B cell (primary cell): ENCODE data around the gene UNCX. TPM values are rescaled to one million over a fixed set of nuclear protein-coding genes. Genes with fewer than 3 reads are reported as not detected.

Source experiments
- ATAC-seq: fragments of 200-7000 bp; cut with Tn5 transposase; one replicate; pipeline ENCODE4 v1.10.0; 2021; ENCODE audit warnings: low read depth, mild to moderate bottlenecking, moderate number of reproducible peaks, moderate library complexity
- CTCF ChIA-PET: fragments of 350-600 bp; sonication (Branson Sonifier 250); formaldehyde crosslinking; loops from one replicate; lab custom pipeline; 2021; ENCODE audit warnings: antibody characterized with exemption, inconsistent platforms; lab: Charles Lee
- POLR2A ChIA-PET: fragments of 350-600 bp; sonication (Branson Sonifier 250); formaldehyde crosslinking; loops from one replicate; lab custom pipeline; 2021; ENCODE audit warnings: antibody characterized with exemption; lab: Charles Lee
- DNase-seq: peaks from one replicate; pipeline ENCODE4 v3.0.0; 2013
- H2AFZ ChIP-seq: 2 replicates; pipeline ENCODE4 v1.6.1; 2012; ENCODE audit warnings: mild to moderate bottlenecking, low read depth, low read length; ENCODE audit not compliant: insufficient read depth, poor library complexity, severe bottlenecking
- H3K27ac ChIP-seq, 2 donors: 1 replicate in 1 of 2; 2 replicates in 1 of 2; pipeline ENCODE4 v1.5.1; 2012 to 2013; ENCODE audit warnings: low read length in 2 of 2, mild to moderate bottlenecking in 2 of 2, moderate library complexity in 1 of 2
- H3K27me3 ChIP-seq, 4 experiments: fragments of 200-600 bp in 1 of 4; sonication (generic) in 1 of 4; replicated peaks in 1 of 4; 1 replicate in 2 of 4; 2 replicates in 2 of 4; pipeline versions ENCODE4 v1.6.1 to v1.7.0; 2013 to 2016; ENCODE audit warnings: low read length in 3 of 4, mild to moderate bottlenecking in 2 of 4, mixed read lengths in 1 of 4, moderate library complexity in 1 of 4; ENCODE audit not compliant: insufficient read depth in 4 of 4, control insufficient read depth in 3 of 4; ENCODE audit errors: control extremely low read depth in 1 of 4
- H3K36me3 ChIP-seq, 2 experiments: replicated peaks in 1 of 2; 1 replicate in 1 of 2; 2 replicates in 1 of 2; pipeline versions ENCODE4 v1.6.1 to v1.7.1; 2013; ENCODE audit warnings: low read length in 1 of 2; ENCODE audit not compliant: insufficient read depth in 2 of 2, control insufficient read depth in 1 of 2; ENCODE audit errors: control extremely low read depth in 1 of 2, extremely low read depth in 1 of 2
- H3K4me1 ChIP-seq, 2 donors: fragments of 200-600 bp in 1 of 2; sonication (generic) in 1 of 2; 1 replicate in 1 of 2; 2 replicates in 1 of 2; pipeline versions ENCODE4 v1.5.1 to v1.6.1; 2013 to 2017; ENCODE audit warnings: low read length in 2 of 2; ENCODE audit not compliant: control insufficient read depth in 2 of 2, insufficient read depth in 2 of 2
- H3K4me2 ChIP-seq: replicated peaks from 2 replicates; pipeline ENCODE3; 2012; ENCODE audit warnings: mild to moderate bottlenecking, low read depth, low read length; ENCODE audit not compliant: poor library complexity, severe bottlenecking
- H3K4me3 ChIP-seq, 5 experiments: fragments of 200-600 bp in 1 of 5; sonication (generic) in 1 of 5; 1 replicate in 3 of 5; 2 replicates in 2 of 5; pipeline versions ENCODE4 v1.5.1 to v1.7.0; 2011 to 2016; ENCODE audit warnings: low read length in 4 of 5, mild to moderate bottlenecking in 4 of 5, low read depth in 2 of 5, control low read depth in 1 of 5, moderate library complexity in 1 of 5; ENCODE audit not compliant: insufficient read depth in 1 of 5; ENCODE audit errors: control extremely low read depth in 1 of 5, extremely low read depth in 1 of 5
- H3K79me2 ChIP-seq: fragments of 200-600 bp; sonication (generic); one replicate; pipeline ENCODE4 v1.6.0; 2016; ENCODE audit warnings: low read length; ENCODE audit not compliant: control insufficient read depth, insufficient read depth
- H3K9ac ChIP-seq: fragments of 200-600 bp; sonication (generic); 2 replicates; pipeline ENCODE4 v1.6.1; 2017; ENCODE audit warnings: mild to moderate bottlenecking, low read length, moderate library complexity
- H3K9me3 ChIP-seq, 3 donors: one replicate each; pipeline versions ENCODE4 v1.6.1 to v1.7.1; 2013; ENCODE audit warnings: low read length in 2 of 3; ENCODE audit not compliant: control insufficient read depth in 2 of 3, insufficient read depth in 1 of 3; ENCODE audit errors: control extremely low read depth in 1 of 3
- H4K20me1 ChIP-seq: 2 replicates; pipeline ENCODE4 v1.6.0; 2012; ENCODE audit warnings: mild to moderate bottlenecking, low read length; ENCODE audit not compliant: insufficient read depth, control insufficient read depth, poor library complexity, severe bottlenecking
- H3K27ac Mint-ChIP-seq: one replicate; pipeline ENCODE4 v1.8.0; 2021; ENCODE audit warnings: mixed read lengths
- H3K27me3 Mint-ChIP-seq: one replicate; pipeline ENCODE4 v1.8.0; 2021; ENCODE audit warnings: mixed read lengths
- H3K4me1 Mint-ChIP-seq: one replicate; pipeline ENCODE4 v1.8.0; 2021; ENCODE audit warnings: mixed read lengths
- H3K4me3 Mint-ChIP-seq: one replicate; pipeline ENCODE4 v1.8.0; 2021; ENCODE audit warnings: mixed read lengths
- H3K9me3 Mint-ChIP-seq: one replicate; pipeline ENCODE4 v1.8.0; 2022; ENCODE audit warnings: mixed read lengths; ENCODE audit not compliant: insufficient read depth
- EZH2 ChIP-seq: IDR thresholded peaks from 2 replicates; pipeline ENCODE4 v1.6.1; 2012; ENCODE audit warnings: borderline replicate concordance, low read depth, mild to moderate bottlenecking, moderate library complexity, low read length; ENCODE audit not compliant: insufficient read depth, poor library complexity, severe bottlenecking
- WGBS: methylation state at CpG from one replicate; pipeline ENCODE4 v1.1.5; 2013; ENCODE audit warnings: missing lambda C conversion rate; ENCODE audit not compliant: insufficient coverage; 5-methylcytosine and 5-hydroxymethylcytosine counted together
- intact Hi-C: fragments of 100-400 bp; cut with micrococcal nuclease; formaldehyde crosslinking; loops from one replicate; pipeline ENCODE4 v1.10.0; 2022
- polyA plus RNA-seq: library from polyadenylated mRNA; depleted of rRNA; stranded (reverse); fragments of >200 nt; gene quantifications from 2 replicates; pipeline ENCODE4 v1.2.3, GENCODE V29; 2012
- total RNA-seq, 2 donors: library from RNA; stranded (reverse); fragments of 120-200 nt in 1 of 2; gene quantifications; 1 replicate in 1 of 2; 2 replicates in 1 of 2; pipeline versions ENCODE4 v1.2.3 to v1.2.4, GENCODE V29; 2013 to 2022
- TF ChIP-seq, protein P1 (sequence below): fragments of 200-600 bp; IDR thresholded peaks from one replicate; pipeline ENCODE4 v1.8.0; 2022; ENCODE audit warnings: antibody characterized with exemption, mild to moderate bottlenecking

UNCX gene
- total and polyA plus RNA-seq, 2 donors (not counting 1 experiment from before 2014, with no cell fraction given), result not detected

DNA sequence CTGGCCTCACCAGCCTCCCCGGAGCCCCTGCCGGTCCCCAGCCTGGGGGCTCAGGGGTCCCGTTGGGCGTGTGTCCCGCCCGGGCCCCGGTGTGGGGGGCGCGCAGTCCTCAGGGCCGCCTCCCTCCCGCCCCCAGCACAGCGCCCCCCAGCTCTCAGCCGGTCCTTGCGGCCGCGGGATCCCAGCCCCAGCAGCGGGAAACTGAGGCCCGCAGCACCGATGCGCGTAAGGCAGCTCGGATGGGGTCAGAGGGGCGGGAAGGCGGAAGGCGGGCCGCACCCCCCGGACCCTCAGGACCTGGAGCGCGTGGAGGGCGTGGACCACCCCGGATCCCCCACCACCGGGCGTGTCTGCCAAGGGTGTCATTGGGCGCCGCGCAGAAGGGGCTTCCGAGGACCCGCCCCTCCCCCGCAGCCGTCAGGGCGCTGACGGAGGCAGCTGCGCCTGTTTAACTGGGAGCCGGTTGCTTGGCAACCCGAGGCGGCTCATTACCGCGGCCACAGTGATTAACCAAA, 14.9 kb downstream of the UNCX start:
- POLR2A ChIA-PET, result no interaction called here
- Histone ChIP-seq H2AFZ (no peak overlapping the region), H3K36me3 (no peaks in the 10 kb centered on the region), H3K79me2 (no peaks in the 10 kb centered on the region), H3K4me2 (peak overlapping the region; percentile 25), H3K27ac (no peak overlapping the region), H3K27me3 (peaks cover 0 to 90% (median 45%) of the 10 kb centered on the region in 4 experiments), H4K20me1 (no peaks in the 10 kb centered on the region), H3K4me3 (no peak overlapping the region), H3K4me1 (peaks cover 13 to 24% of the 10 kb centered on the region in 2 donors), H3K9me3 (peaks cover 0 to 59% (median 2%) of the 10 kb centered on the region in 3 donors), H3K9ac (no peak overlapping the region)
- DNase-seq (peak; percentile 32), ATAC-seq (no peak)
- WGBS, result 10% methylated on average over 42 of the region's 48 CpGs
- Mint-ChIP-seq H3K27me3 (peaks cover 60% of the 10 kb centered on the region), H3K4me3 (no peak overlapping the region), H3K4me1 (peaks cover 11% of the 10 kb centered on the region), H3K9me3 (no peaks in the 10 kb centered on the region), H3K27ac (no peak overlapping the region)
- CTCF ChIA-PET, result no interaction called here
- no peak for TF ChIP-seq EZH2
- TF ChIP-seq, protein P1, sequence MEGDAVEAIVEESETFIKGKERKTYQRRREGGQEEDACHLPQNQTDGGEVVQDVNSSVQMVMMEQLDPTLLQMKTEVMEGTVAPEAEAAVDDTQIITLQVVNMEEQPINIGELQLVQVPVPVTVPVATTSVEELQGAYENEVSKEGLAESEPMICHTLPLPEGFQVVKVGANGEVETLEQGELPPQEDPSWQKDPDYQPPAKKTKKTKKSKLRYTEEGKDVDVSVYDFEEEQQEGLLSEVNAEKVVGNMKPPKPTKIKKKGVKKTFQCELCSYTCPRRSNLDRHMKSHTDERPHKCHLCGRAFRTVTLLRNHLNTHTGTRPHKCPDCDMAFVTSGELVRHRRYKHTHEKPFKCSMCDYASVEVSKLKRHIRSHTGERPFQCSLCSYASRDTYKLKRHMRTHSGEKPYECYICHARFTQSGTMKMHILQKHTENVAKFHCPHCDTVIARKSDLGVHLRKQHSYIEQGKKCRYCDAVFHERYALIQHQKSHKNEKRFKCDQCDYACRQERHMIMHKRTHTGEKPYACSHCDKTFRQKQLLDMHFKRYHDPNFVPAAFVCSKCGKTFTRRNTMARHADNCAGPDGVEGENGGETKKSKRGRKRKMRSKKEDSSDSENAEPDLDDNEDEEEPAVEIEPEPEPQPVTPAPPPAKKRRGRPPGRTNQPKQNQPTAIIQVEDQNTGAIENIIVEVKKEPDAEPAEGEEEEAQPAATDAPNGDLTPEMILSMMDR, result no peak
- intact Hi-C loops, result no loop called here

- Histone ChIP-seq H3K9ac (no peak overlapping the region), H3K4me3 (no peak overlapping the region), H2AFZ (no peak overlapping the region), H3K27me3 (peaks cover 0 to 87% (median 38%) of the 10 kb centered on the region in 4 experiments), H3K9me3 (peaks cover 0 to 53% (median 2%) of the 10 kb centered on the region in 3 donors), H4K20me1 (no peaks in the 10 kb centered on the region), H3K27ac (no peak overlapping the region), H3K36me3 (no peaks in the 10 kb centered on the region), H3K4me2 (peak overlapping the region; percentile 25), H3K4me1 (peaks cover 13 to 24% of the 10 kb centered on the region in 2 donors), H3K79me2 (no peaks in the 10 kb centered on the region)
- DNase-seq (peak; percentile 28), ATAC-seq (no peak)
- TF ChIP-seq, protein P1, result no peak
- TF ChIP-seq EZH2, result no peak
- ChIA-PET POLR2A (no interaction called here), CTCF (no interaction called here)
- peaks cover 11% of the 10 kb centered on the region for H3K4me1 Mint-ChIP-seq
- 16% methylated on average over 27 of the region's 27 CpGs for WGBS
- no peaks in the 10 kb centered on the region for H3K9me3 Mint-ChIP-seq
- peaks cover 63% of the 10 kb centered on the region for H3K27me3 Mint-ChIP-seq
- H3K4me3 Mint-ChIP-seq, result no peak overlapping the region
- H3K27ac Mint-ChIP-seq, result peak overlapping the region; percentile 56
- intact Hi-C loops, result no loop called here
Observed at GRCh38 chr7:1248143-1248915, 15.7 kb downstream of the UNCX start.
